Measurements from ENCODE around the gene MRGPRG. TPM values are rescaled to one million over a fixed set of nuclear protein-coding genes. Genes with fewer than 3 reads are reported as not detected.

The MRGPRG gene
- polyA plus RNA-seq, 1 donor from 2014 or later, result not detected

DNA sequence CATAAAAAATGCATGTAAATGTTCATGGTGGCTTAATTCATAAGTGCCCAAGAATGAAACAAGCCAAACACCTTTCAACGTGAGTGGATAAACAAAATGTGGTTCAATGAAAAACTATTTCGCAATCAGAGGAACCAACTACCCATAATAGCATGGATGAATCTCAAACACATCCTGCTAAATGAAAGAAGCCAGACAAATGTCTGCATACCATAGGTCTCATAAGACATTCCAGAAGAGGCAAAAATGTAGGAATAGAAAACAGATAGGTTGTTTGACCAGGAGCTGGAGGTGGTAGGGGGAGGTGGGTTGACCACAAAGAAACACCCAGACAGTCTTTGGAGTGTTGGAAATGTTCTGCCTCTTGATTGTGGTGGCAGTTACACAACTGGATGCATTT lies 40.3 kb downstream of the MRGPRG start:
- H3K27me3 ChIP-seq (ENCODE audit: insufficient read depth, low read depth, low read length), result no peaks in the 10 kb centered on the region
- H3F3A ChIP-seq (ENCODE audit: insufficient read depth, low read length, poor library complexity, severe bottlenecking), result no peaks in the 10 kb centered on the region
- no peaks in the 10 kb centered on the region for H4K20me1 ChIP-seq (ENCODE audit: insufficient read depth)
- no peaks in the 10 kb centered on the region for H3K79me2 ChIP-seq (replicated peaks; ENCODE audit: insufficient read depth, low read length)
- H3K36me3 ChIP-seq (ENCODE audit: insufficient read depth, low read length), result no peaks in the 10 kb centered on the region
- TF ChIP-seq, protein P1, sequence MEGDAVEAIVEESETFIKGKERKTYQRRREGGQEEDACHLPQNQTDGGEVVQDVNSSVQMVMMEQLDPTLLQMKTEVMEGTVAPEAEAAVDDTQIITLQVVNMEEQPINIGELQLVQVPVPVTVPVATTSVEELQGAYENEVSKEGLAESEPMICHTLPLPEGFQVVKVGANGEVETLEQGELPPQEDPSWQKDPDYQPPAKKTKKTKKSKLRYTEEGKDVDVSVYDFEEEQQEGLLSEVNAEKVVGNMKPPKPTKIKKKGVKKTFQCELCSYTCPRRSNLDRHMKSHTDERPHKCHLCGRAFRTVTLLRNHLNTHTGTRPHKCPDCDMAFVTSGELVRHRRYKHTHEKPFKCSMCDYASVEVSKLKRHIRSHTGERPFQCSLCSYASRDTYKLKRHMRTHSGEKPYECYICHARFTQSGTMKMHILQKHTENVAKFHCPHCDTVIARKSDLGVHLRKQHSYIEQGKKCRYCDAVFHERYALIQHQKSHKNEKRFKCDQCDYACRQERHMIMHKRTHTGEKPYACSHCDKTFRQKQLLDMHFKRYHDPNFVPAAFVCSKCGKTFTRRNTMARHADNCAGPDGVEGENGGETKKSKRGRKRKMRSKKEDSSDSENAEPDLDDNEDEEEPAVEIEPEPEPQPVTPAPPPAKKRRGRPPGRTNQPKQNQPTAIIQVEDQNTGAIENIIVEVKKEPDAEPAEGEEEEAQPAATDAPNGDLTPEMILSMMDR (IDR thresholded peaks at IDR 0.05; ENCODE audit: poor library complexity, severe bottlenecking), result no peak
- no peak for TF ChIP-seq RAD21 (conservative IDR thresholded peaks at IDR 0.05)
- H3K4me2 ChIP-seq (ENCODE audit: low read length), result no peak overlapping the region
- H3K9me2 ChIP-seq (ENCODE audit: insufficient read depth, low read length), result no peaks in the 10 kb centered on the region
- H3K27ac ChIP-seq (ENCODE audit: low read length), result no peak overlapping the region
- no peaks in the 10 kb centered on the region for H3K9me3 ChIP-seq (ENCODE audit: low read length)
- no peak overlapping the region for H3K9ac ChIP-seq (ENCODE audit: low read length)
- no peak overlapping the region for H2AFZ ChIP-seq (ENCODE audit: low read depth, low read length)
- no peak overlapping the region for H3K4me3 ChIP-seq (ENCODE audit: low read length)

DNA sequence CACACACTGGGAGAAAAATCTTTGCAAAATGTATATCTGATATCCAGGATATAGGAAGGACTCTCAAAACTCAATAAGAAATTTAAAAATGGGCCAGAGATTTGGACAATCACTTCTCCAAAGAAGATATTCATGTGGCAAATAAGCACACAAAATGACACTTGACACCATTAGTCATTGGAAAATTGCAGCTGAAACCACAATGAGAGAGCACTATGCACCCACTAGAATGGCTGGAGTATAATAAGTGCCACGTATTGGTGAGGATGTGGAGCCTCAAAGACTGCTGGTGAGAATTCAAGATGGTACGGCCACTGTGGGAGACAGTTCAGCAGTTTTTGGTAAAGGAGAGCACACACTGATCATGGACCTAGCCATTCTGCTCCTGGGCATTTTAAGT lies 40.7 kb downstream of the MRGPRG start:
- Histone ChIP-seq H3K4me2 (ENCODE audit: low read length) (no peak overlapping the region), H3K79me2 (replicated peaks; ENCODE audit: insufficient read depth, low read length) (no peaks in the 10 kb centered on the region), H3K4me3 (ENCODE audit: low read length) (no peak overlapping the region), H3K9ac (ENCODE audit: low read length) (no peak overlapping the region), H3K36me3 (ENCODE audit: insufficient read depth, low read length) (no peaks in the 10 kb centered on the region), H3K9me2 (ENCODE audit: insufficient read depth, low read length) (no peaks in the 10 kb centered on the region), H3K27me3 (ENCODE audit: insufficient read depth, low read depth, low read length) (no peaks in the 10 kb centered on the region), H3K9me3 (ENCODE audit: low read length) (no peaks in the 10 kb centered on the region), H2AFZ (ENCODE audit: low read depth, low read length) (no peak overlapping the region), H3F3A (ENCODE audit: insufficient read depth, low read length, poor library complexity, severe bottlenecking) (no peaks in the 10 kb centered on the region), H3K27ac (ENCODE audit: low read length) (no peak overlapping the region), H4K20me1 (ENCODE audit: insufficient read depth) (no peaks in the 10 kb centered on the region)
- TF ChIP-seq TAF1 (IDR thresholded peaks at IDR 0.05; ENCODE audit: low read depth) (no peak), POLR2AphosphoS5 (IDR thresholded peaks at IDR 0.05) (no peak), SMC3 (conservative IDR thresholded peaks at IDR 0.05; ENCODE audit: poor library complexity) (no peak), RAD21 (conservative IDR thresholded peaks at IDR 0.05) (no peak), MXI1 (conservative IDR thresholded peaks at IDR 0.05; ENCODE audit: poor library complexity, severe bottlenecking) (no peak), EZH2 (IDR thresholded peaks at IDR 0.05; ENCODE audit: borderline replicate concordance, insufficient read depth, low read length, poor library complexity, severe bottlenecking) (no peak)
- TF ChIP-seq, protein P1 (IDR thresholded peaks at IDR 0.05; ENCODE audit: poor library complexity, severe bottlenecking), result no peak
- TF ChIP-seq, protein P2, sequence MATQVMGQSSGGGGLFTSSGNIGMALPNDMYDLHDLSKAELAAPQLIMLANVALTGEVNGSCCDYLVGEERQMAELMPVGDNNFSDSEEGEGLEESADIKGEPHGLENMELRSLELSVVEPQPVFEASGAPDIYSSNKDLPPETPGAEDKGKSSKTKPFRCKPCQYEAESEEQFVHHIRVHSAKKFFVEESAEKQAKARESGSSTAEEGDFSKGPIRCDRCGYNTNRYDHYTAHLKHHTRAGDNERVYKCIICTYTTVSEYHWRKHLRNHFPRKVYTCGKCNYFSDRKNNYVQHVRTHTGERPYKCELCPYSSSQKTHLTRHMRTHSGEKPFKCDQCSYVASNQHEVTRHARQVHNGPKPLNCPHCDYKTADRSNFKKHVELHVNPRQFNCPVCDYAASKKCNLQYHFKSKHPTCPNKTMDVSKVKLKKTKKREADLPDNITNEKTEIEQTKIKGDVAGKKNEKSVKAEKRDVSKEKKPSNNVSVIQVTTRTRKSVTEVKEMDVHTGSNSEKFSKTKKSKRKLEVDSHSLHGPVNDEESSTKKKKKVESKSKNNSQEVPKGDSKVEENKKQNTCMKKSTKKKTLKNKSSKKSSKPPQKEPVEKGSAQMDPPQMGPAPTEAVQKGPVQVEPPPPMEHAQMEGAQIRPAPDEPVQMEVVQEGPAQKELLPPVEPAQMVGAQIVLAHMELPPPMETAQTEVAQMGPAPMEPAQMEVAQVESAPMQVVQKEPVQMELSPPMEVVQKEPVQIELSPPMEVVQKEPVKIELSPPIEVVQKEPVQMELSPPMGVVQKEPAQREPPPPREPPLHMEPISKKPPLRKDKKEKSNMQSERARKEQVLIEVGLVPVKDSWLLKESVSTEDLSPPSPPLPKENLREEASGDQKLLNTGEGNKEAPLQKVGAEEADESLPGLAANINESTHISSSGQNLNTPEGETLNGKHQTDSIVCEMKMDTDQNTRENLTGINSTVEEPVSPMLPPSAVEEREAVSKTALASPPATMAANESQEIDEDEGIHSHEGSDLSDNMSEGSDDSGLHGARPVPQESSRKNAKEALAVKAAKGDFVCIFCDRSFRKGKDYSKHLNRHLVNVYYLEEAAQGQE (IDR thresholded peaks at IDR 0.05; ENCODE audit: borderline replicate concordance), result no peak

Measured in neural cell (in vitro differentiated cells).